Measurements from ENCODE around the gene TP53I11. TPM values are rescaled to one million over a fixed set of nuclear protein-coding genes. Genes with fewer than 3 reads are reported as not detected.

TP53I11 gene
- total and polyA plus RNA-seq, 9 of the 15 experiments (the other 6 are each of a cell fraction or from before 2014, with no cell fraction given): 0.14 to 2.5 (median 1.2) TPM; not detected in 2

- CTCF ChIA-PET (ENCODE audit: low intra/inter-chr PET ratio): interaction anchor here (0.9 to 3.8 kb wide), 5 partner anchors 10 to 316 kb away, joined by 5 to 43 read pairs (median 9); no protein-coding TSS in a partner anchor
- in situ Hi-C loops (cut with MboI): no loop called here
- no peak for ATAC-seq
Observed at GRCh38 chr11:44936951-44937543, 13.6 kb downstream of the TP53I11 start.

More at GRCh38 chr11:44936951-44937543, 13.6 kb downstream of the TP53I11 start:
- no TSS peak for BruUV-seq (replicated peaks)
- H3K9ac ChIP-seq (ENCODE audit: insufficient read depth in 1 of 2, low read depth in 2 of 2, low read length in 2 of 2): no peak overlapping the region
- POLR2A ChIA-PET: interaction anchor here (0.6 to 1.7 kb wide), 5 partner anchors 40 to 243 kb away, joined by 3 to 10 read pairs (median 3); no protein-coding TSS in a partner anchor
- H3K9me3 ChIP-seq (replicated peaks; ENCODE audit: control insufficient read depth, insufficient read depth, low read depth, low read length): no peaks in the 10 kb centered on the region
- intact Hi-C loops (cut with micrococcal nuclease): loop anchor here (1.0 to 10.0 kb wide), 4 partner anchors 40 to 395 kb away; no protein-coding TSS in a partner anchor
- H3K36me3 ChIP-seq (ENCODE audit: control insufficient read depth, insufficient read depth, low read length): no peaks in the 10 kb centered on the region
- H2AFZ ChIP-seq (ENCODE audit: low read depth, low read length): no peak overlapping the region
- H3K4me3 ChIP-seq: no peak overlapping the region
- H3K4me2 ChIP-seq (ENCODE audit: insufficient read depth, low read length): no peak overlapping the region
- TF ChIP-seq NCOA4 (IDR thresholded peaks at IDR 0.05; ENCODE audit: partially characterized antibody) (no peak), ZNF274 (IDR thresholded peaks at IDR 0.05; ENCODE audit: borderline replicate concordance, low read depth, low read length) (no peak), BCLAF1 (IDR thresholded peaks at IDR 0.05; ENCODE audit: borderline replicate concordance in 1 of 2, control insufficient read depth in 1 of 2, low read depth in 2 of 2, low read length in 1 of 2) (no peak), COPS2 (conservative IDR thresholded peaks at IDR 0.05) (no peak), ZHX1 (conservative IDR thresholded peaks at IDR 0.05; ENCODE audit: low read length) (no peak), OTX1 (CRISPR knock-in tag; IDR thresholded peaks at IDR 0.05) (no peak), NR2C2 (CRISPR knock-in tag; IDR thresholded peaks at IDR 0.05) (no peak), NR2C2 (tag; IDR thresholded peaks at IDR 0.05) (no peak), CBFA2T3 (IDR thresholded peaks at IDR 0.05) (no peak), FOXM1 (IDR thresholded peaks at IDR 0.05; ENCODE audit: low read depth) (no peak), FOXM1 (CRISPR knock-in tag; IDR thresholded peaks at IDR 0.05; ENCODE audit: low read depth) (no peak), PRPF4 (IDR thresholded peaks at IDR 0.05; ENCODE audit: insufficient read depth, low read depth, low read length, poor library complexity, severe bottlenecking) (no peak), STAG1 (CRISPR knock-in tag; IDR thresholded peaks at IDR 0.05; ENCODE audit: borderline replicate concordance) (no peak), RBM15 (IDR thresholded peaks at IDR 0.05; ENCODE audit: insufficient read depth, low read length) (no peak), SETDB1 (IDR thresholded peaks at IDR 0.05; ENCODE audit: low read length) (no peak)
- peaks cover 0 to 11% of the 10 kb centered on the region in 2 experiments; a peak in 2 of 5 replicates for H3K4me1 ChIP-seq (replicated peaks in 1 of 2; ENCODE audit: control insufficient read depth in 2 of 2, insufficient read depth in 2 of 2, low read length in 2 of 2)
- no peaks in the 10 kb centered on the region for H3K79me2 ChIP-seq (ENCODE audit: control insufficient read depth, insufficient read depth, low read length)
- peaks cover 0 to 23% of the 10 kb centered on the region in 2 experiments; a peak in 2 of 5 replicates for H3K27me3 ChIP-seq (ENCODE audit: control insufficient read depth in 2 of 2, insufficient read depth in 2 of 2, low read length in 2 of 2)
- FAIRE-seq (no peak), DNase-seq (ENCODE audit: extremely low read depth in 1 of 4, low spot score in 3 of 4) (no peak)
- no peaks in the 10 kb centered on the region for H3K9me1 ChIP-seq (ENCODE audit: control insufficient read depth, insufficient read depth, low read length)
- WGBS (ENCODE audit: insufficient coverage, low coverage, missing lambda C conversion rate): 13% methylated on average over 8 of the region's 12 CpGs
- H3K27ac ChIP-seq (ENCODE audit: extremely low read depth, low read depth, low read length): no peak overlapping the region
- no peaks in the 10 kb centered on the region; the same call in 1 of the 2 replicates for H4K20me1 ChIP-seq (replicated peaks; ENCODE audit: control insufficient read depth, insufficient read depth, low read length)

Measured in K562 (cell line).